SK-N-SH treated with all-trans-retinoic acid at 6 μM for 48 hours (cell line): ENCODE results near the gene TMEM59L.

Experiments
- ARNTL ChIP-seq: fragments of 450-650 bp; formaldehyde crosslinking; IDR thresholded peaks from 2 replicates; pipeline ENCODE4 v1.5.0; 2020; ENCODE audit warnings: low read depth, mild to moderate bottlenecking, moderate library complexity, borderline replicate concordance
- BACH2 ChIP-seq: fragments of 250-450 bp; sonication (Bioruptor Pico); IDR thresholded peaks from 2 replicates; pipeline ENCODE4 v1.9.0; 2021; ENCODE audit warnings: mild to moderate bottlenecking, borderline replicate concordance
- CREB5 ChIP-seq: fragments of 250-450 bp; sonication (Bioruptor Pico); IDR thresholded peaks from 2 replicates; pipeline ENCODE4 v1.5.1; 2020; ENCODE audit warnings: low read depth, mild to moderate bottlenecking, moderate library complexity
- CSRNP3 ChIP-seq: fragments of 250-450 bp; sonication (Bioruptor Pico); IDR thresholded peaks from 2 replicates; pipeline ENCODE4 v1.5.1; 2021; ENCODE audit warnings: mild to moderate bottlenecking, moderate library complexity
- GLIS3 ChIP-seq: fragments of 250-450 bp; sonication (Bioruptor Pico); IDR thresholded peaks from 2 replicates; pipeline ENCODE4 v1.5.0; 2020; ENCODE audit warnings: mild to moderate bottlenecking, moderate library complexity
- ISL1 ChIP-seq: fragments of 250-450 bp; sonication (Bioruptor Pico); IDR thresholded peaks from 2 replicates; pipeline ENCODE4 v2.1.2; 2022; ENCODE audit warnings: mild to moderate bottlenecking, moderate library complexity
- SNAI2 ChIP-seq: fragments of 250-450 bp; sonication (Bioruptor Pico); IDR thresholded peaks from 2 replicates; pipeline ENCODE4 v1.5.0; 2020; ENCODE audit warnings: mild to moderate bottlenecking, moderate library complexity
- TOX ChIP-seq: fragments of 250-450 bp; sonication (Bioruptor Pico); IDR thresholded peaks from 2 replicates; pipeline ENCODE4 v1.8.0; 2021; ENCODE audit warnings: mild to moderate bottlenecking, moderate library complexity, borderline replicate concordance
- ZFP3 ChIP-seq: fragments of 250-450 bp; sonication (Bioruptor Pico); IDR thresholded peaks from 2 replicates; pipeline ENCODE4 v1.5.0; 2020; ENCODE audit warnings: mild to moderate bottlenecking, moderate library complexity
- ZFP30 ChIP-seq: fragments of 450-650 bp; formaldehyde crosslinking; IDR thresholded peaks from 2 replicates; pipeline ENCODE4 v1.5.0; 2022; ENCODE audit warnings: mild to moderate bottlenecking, moderate library complexity
- ZNF8 ChIP-seq: fragments of 450-650 bp; formaldehyde crosslinking; IDR thresholded peaks from 2 replicates; pipeline ENCODE4 v1.5.0; 2020; ENCODE audit warnings: mild to moderate bottlenecking, moderate library complexity

GRCh38 chr19:18594096-18594823, 18.4 kb upstream of the TMEM59L start:
- TF ChIP-seq ISL1 (no peak), GLIS3 (CRISPR knock-in tag) (no peak), ZFP3 (CRISPR knock-in tag) (no peak), ARNTL (CRISPR knock-in tag) (no peak), TOX (CRISPR knock-in tag) (no peak), CSRNP3 (CRISPR knock-in tag) (no peak), BACH2 (CRISPR knock-in tag) (no peak), SNAI2 (CRISPR knock-in tag) (no peak), ZFP30 (CRISPR knock-in tag) (no peak), ZNF8 (CRISPR knock-in tag) (no peak), CREB5 (CRISPR knock-in tag) (no peak)
